Thyroid gland (tissue), 4 donors: ENCODE data around the gene PLEKHA4. TPM values are rescaled to one million over a fixed set of nuclear protein-coding genes. Genes with fewer than 3 reads are reported as not detected.
A peak's percentile ranks its signal among the peaks of the same experiment; 100 is the strongest.
"Not testable (repeated sequence)": the region's sequence is repeated elsewhere in the genome, so short reads cannot be mapped to it uniquely, and the experiment has no call there.

Experiments used
- DNase-seq, 2 donors: peaks; one replicate each; pipeline ENCODE4 v3.0.0-alpha.2; 2019
- H3K27ac ChIP-seq, 3 donors: fragments of 200-600 bp; sonication (generic); 1 replicate in 2 of 3; 2 replicates in 1 of 3; pipeline ENCODE4 v1.5.1; 2016 to 2019; ENCODE audit warnings: mild to moderate bottlenecking in 1 of 3, moderate library complexity in 1 of 3
- H3K27me3 ChIP-seq: fragments of 200-600 bp; sonication (generic); one replicate; pipeline ENCODE4 v1.5.1; 2019
- H3K36me3 ChIP-seq, 2 donors: fragments of 200-600 bp; sonication (generic); one replicate each; pipeline ENCODE4 v1.5.1; 2016 to 2019
- H3K4me1 ChIP-seq, 2 donors: fragments of 200-600 bp; sonication (generic); one replicate each; pipeline ENCODE4 v1.5.1; 2017 to 2019
- H3K4me3 ChIP-seq, 3 donors: fragments of 200-600 bp; sonication (generic); replicated peaks in 1 of 3; 1 replicate in 2 of 3; 2 replicates in 1 of 3; pipeline ENCODE4 v1.5.1; 2016; ENCODE audit warnings: mild to moderate bottlenecking in 1 of 3
- H3K9me3 ChIP-seq: fragments of 200-600 bp; sonication (generic); one replicate; pipeline ENCODE4 v1.5.1; 2017
- CTCF ChIP-seq, 6 experiments: fragments of 200-600 bp in 3 of 6; fragments of 450-650 bp in 3 of 6; sonication (generic) in 3 of 6; IDR thresholded peaks; one replicate each; pipeline ENCODE4 v1.5.1; 2016 to 2019; ENCODE audit warnings: antibody characterized with exemption in 6 of 6, mild to moderate bottlenecking in 2 of 6, inconsistent platforms in 1 of 6, moderate library complexity in 1 of 6
- POLR2A ChIP-seq, 2 donors: fragments of 450-650 bp; IDR thresholded peaks; one replicate each; pipeline ENCODE4 v1.6.1; 2017; ENCODE audit warnings: antibody characterized with exemption in 2 of 2, mild to moderate bottlenecking in 2 of 2, moderate library complexity in 1 of 2
- WGBS, 2 donors: methylation state at CpG; one replicate each; pipeline ENCODE4 v1.1.5; 2017; 5-methylcytosine and 5-hydroxymethylcytosine counted together
- intact Hi-C: fragments of 100-400 bp; cut with DNase I; formaldehyde crosslinking; loops from one replicate; pipeline ENCODE4 v1.15.1; 2023
- total RNA-seq, 4 donors: library from RNA; depleted of rRNA; stranded (reverse); fragments of >200 nt; gene quantifications; one replicate each; pipeline ENCODE4 v1.2.3, GENCODE V29; 2016

PLEKHA4 gene
- total RNA-seq, 4 donors from 2014 or later: 15.2 to 21.8 (median 19.0) TPM

GRCh38 chr19:48913114-48913889 lies 44.9 kb upstream of the PLEKHA4 start:
- no peak for TF ChIP-seq POLR2A (IDR thresholded peaks at IDR 0.05)
- no peak for TF ChIP-seq CTCF (IDR thresholded peaks at IDR 0.05)
- Histone ChIP-seq H3K4me3 (no peak overlapping the region), H3K36me3 (peaks cover 77% of the 10 kb centered on the region in 2 donors), H3K9me3 (no peaks in the 10 kb centered on the region), H3K27ac (no peak overlapping the region), H3K4me1 (no peaks in the 10 kb centered on the region), H3K27me3 (no peaks in the 10 kb centered on the region)
- intact Hi-C loops: no loop called here
- DNase-seq: no peak
- WGBS, 2 donors: 90 to 92% methylated on average over 8 to 9 of the region's 9 CpGs

GRCh38 chr19:48910803-48911202 lies 42.4 kb upstream of the PLEKHA4 start:
- DNase-seq: no peak
- TF ChIP-seq CTCF (IDR thresholded peaks at IDR 0.05) (no peak), POLR2A (IDR thresholded peaks at IDR 0.05) (no peak)
- Histone ChIP-seq H3K4me1 (no peaks in the 10 kb centered on the region), H3K4me3 (no peak overlapping the region), H3K27ac (no peak overlapping the region), H3K27me3 (no peaks in the 10 kb centered on the region), H3K9me3 (no peaks in the 10 kb centered on the region), H3K36me3 (peaks cover 65 to 84% of the 10 kb centered on the region in 2 donors)
- intact Hi-C loops: no loop called here
- WGBS, 2 donors: 95 to 100% methylated on average over 2 of the region's 2 CpGs

GRCh38 chr19:48909424-48910077 lies 41.1 kb upstream of the PLEKHA4 start:
- H3K9me3 ChIP-seq, H3K27me3 ChIP-seq, H3K4me1 ChIP-seq, H3K4me3 ChIP-seq, DNase-seq: not testable (repeated sequence)
- intact Hi-C loops: loop anchor here (10.0 kb wide), 1 partner anchor 45 kb away; the partner anchor contains the start of gene BAX
- Histone ChIP-seq H3K36me3 (peaks cover 68 to 84% of the 10 kb centered on the region in 2 donors), H3K27ac (peak overlapping the region in 1 of 3 donors; percentile 10)
- 97 to 99% methylated on average over 11 of the region's 11 CpGs for WGBS, 2 donors

GRCh38 chr19:48907671-48908070 lies 39.3 kb upstream of the PLEKHA4 start:
- intact Hi-C loops: loop anchor here (10.0 kb wide), 1 partner anchor 47 kb away; the partner anchor contains the start of gene BAX

GRCh38 chr19:48906324-48906723 lies 37.9 kb upstream of the PLEKHA4 start:
- H3K4me3 ChIP-seq: no peak overlapping the region
- H3K4me1 ChIP-seq: peaks cover 6 to 8% of the 10 kb centered on the region in 2 donors
- H3K27ac ChIP-seq: no peak overlapping the region
- TF ChIP-seq CTCF (IDR thresholded peaks at IDR 0.05) (no peak), POLR2A (IDR thresholded peaks at IDR 0.05) (no peak)
- intact Hi-C loops: loop anchor here (10.0 kb wide), 1 partner anchor 48 kb away; the partner anchor contains the start of gene BAX
- no peak for DNase-seq
- H3K9me3 ChIP-seq: no peaks in the 10 kb centered on the region
- 94 to 97% methylated on average over 10 of the region's 10 CpGs for WGBS, 2 donors
- H3K36me3 ChIP-seq: peaks cover 43 to 52% of the 10 kb centered on the region in 2 donors
- no peaks in the 10 kb centered on the region for H3K27me3 ChIP-seq

More at GRCh38 chr19:48907671-48908070, 39.3 kb upstream of the PLEKHA4 start:
- H3K4me1 ChIP-seq: no peaks in the 10 kb centered on the region
- no peak for TF ChIP-seq CTCF (IDR thresholded peaks at IDR 0.05)
- TF ChIP-seq POLR2A (IDR thresholded peaks at IDR 0.05): no peak
- 94 to 95% methylated on average over 13 to 14 of the region's 14 CpGs for WGBS, 2 donors
- H3K27me3 ChIP-seq: no peaks in the 10 kb centered on the region
- no peaks in the 10 kb centered on the region for H3K9me3 ChIP-seq
- no peak for DNase-seq
- no peak overlapping the region for H3K27ac ChIP-seq
- H3K4me3 ChIP-seq: no peak overlapping the region
- H3K36me3 ChIP-seq: peaks cover 56 to 65% of the 10 kb centered on the region in 2 donors
